ENCODE data around the gene KIAA0319L.

Gene KIAA0319L

GRCh38 chr1:35442734-35443133 lies 114.5 kb downstream of the KIAA0319L start:
- no peak for TF ChIP-seq CTCF (IDR thresholded peaks at IDR 0.05; ENCODE audit: insufficient read depth, low read length, poor library complexity, severe bottlenecking)
- Histone ChIP-seq H3K27me3 (replicated peaks; ENCODE audit: control insufficient read depth, insufficient read depth, low read length) (no peaks in the 10 kb centered on the region), H3K36me3 (ENCODE audit: control insufficient read depth, insufficient read depth, low read length) (peaks cover 33% of the 10 kb centered on the region), H3K4me3 (replicated peaks; ENCODE audit: low read depth, low read length) (no peak overlapping the region)
- no peak for DNase-seq (ENCODE audit: extremely low read depth, insufficient read length)

GRCh38 chr1:35441926-35442579 lies 115.2 kb downstream of the KIAA0319L start:
- H3K4me3 ChIP-seq (replicated peaks; ENCODE audit: low read depth, low read length), result no peak overlapping the region
- peaks cover 35% of the 10 kb centered on the region for H3K36me3 ChIP-seq (ENCODE audit: control insufficient read depth, insufficient read depth, low read length)
- TF ChIP-seq CTCF (IDR thresholded peaks at IDR 0.05; ENCODE audit: insufficient read depth, low read length, poor library complexity, severe bottlenecking), result no peak
- H3K27me3 ChIP-seq (replicated peaks; ENCODE audit: control insufficient read depth, insufficient read depth, low read length), result no peaks in the 10 kb centered on the region
- DNase-seq (ENCODE audit: extremely low read depth, insufficient read length), result no peak

- DNase-seq (ENCODE audit: extremely low read depth, insufficient read length), result no peak
- no peak for TF ChIP-seq CTCF (IDR thresholded peaks at IDR 0.05; ENCODE audit: insufficient read depth, low read length, poor library complexity, severe bottlenecking)
- Histone ChIP-seq H3K4me3 (replicated peaks; ENCODE audit: low read depth, low read length) (no peak overlapping the region), H3K36me3 (ENCODE audit: control insufficient read depth, insufficient read depth, low read length) (peaks cover 47% of the 10 kb centered on the region), H3K27me3 (replicated peaks; ENCODE audit: control insufficient read depth, insufficient read depth, low read length) (no peaks in the 10 kb centered on the region)
These were observed 117.6 kb downstream of the KIAA0319L start for GRCh38 chr1:35439626-35440025.

- DNase-seq (ENCODE audit: extremely low read depth, insufficient read length), result no peak
- Histone ChIP-seq H3K36me3 (ENCODE audit: control insufficient read depth, insufficient read depth, low read length) (peaks cover 50% of the 10 kb centered on the region), H3K4me3 (replicated peaks; ENCODE audit: low read depth, low read length) (no peak overlapping the region)
These were observed 120.0 kb downstream of the KIAA0319L start for GRCh38 chr1:35437200-35437599.

GRCh38 chr1:35436078-35436477 lies 121.1 kb downstream of the KIAA0319L start:
- H3K36me3 ChIP-seq (ENCODE audit: control insufficient read depth, insufficient read depth, low read length), result peaks cover 50% of the 10 kb centered on the region
- no peak for TF ChIP-seq CTCF (IDR thresholded peaks at IDR 0.05; ENCODE audit: insufficient read depth, low read length, poor library complexity, severe bottlenecking)

More at GRCh38 chr1:35437200-35437599, 120.0 kb downstream of the KIAA0319L start:
- H3K27me3 ChIP-seq (replicated peaks; ENCODE audit: control insufficient read depth, insufficient read depth, low read length), result no peaks in the 10 kb centered on the region
- TF ChIP-seq CTCF (IDR thresholded peaks at IDR 0.05; ENCODE audit: insufficient read depth, low read length, poor library complexity, severe bottlenecking), result no peak

GRCh38 chr1:35434703-35435102 lies 122.5 kb downstream of the KIAA0319L start:
- Histone ChIP-seq H3K4me3 (replicated peaks; ENCODE audit: low read depth, low read length) (no peak overlapping the region), H3K36me3 (ENCODE audit: control insufficient read depth, insufficient read depth, low read length) (peaks cover 43% of the 10 kb centered on the region), H3K27me3 (replicated peaks; ENCODE audit: control insufficient read depth, insufficient read depth, low read length) (no peaks in the 10 kb centered on the region)
- DNase-seq (ENCODE audit: extremely low read depth, insufficient read length), result no peak
- no peak for TF ChIP-seq CTCF (IDR thresholded peaks at IDR 0.05; ENCODE audit: insufficient read depth, low read length, poor library complexity, severe bottlenecking)

More at GRCh38 chr1:35436078-35436477, 121.1 kb downstream of the KIAA0319L start:
- Histone ChIP-seq H3K27me3 (replicated peaks; ENCODE audit: control insufficient read depth, insufficient read depth, low read length) (no peaks in the 10 kb centered on the region), H3K4me3 (replicated peaks; ENCODE audit: low read depth, low read length) (no peak overlapping the region)
- DNase-seq (ENCODE audit: extremely low read depth, insufficient read length), result no peak

All from GM06990 (cell line).